GM18951 (cell line): ENCODE measurements around the gene HYAL3.
A peak's percentile ranks its signal among the peaks of the same experiment; 100 is the strongest.
"Not testable (repeated sequence)": the region's sequence is repeated elsewhere in the genome, so short reads cannot be mapped to it uniquely, and the experiment has no call there.

ENCODE experiments used
- POLR2A ChIP-seq: IDR thresholded peaks from 4 replicates; pipeline ENCODE4 v1.6.1; 2011; ENCODE audit warnings: mild to moderate bottlenecking; ENCODE audit not compliant: insufficient read length, insufficient read depth; ENCODE audit errors: extremely low read depth
- in situ Hi-C: fragments of 300-500 bp; cut with MboI; formaldehyde crosslinking; loops from one replicate; pipeline ENCODE4 v1.12.0; 2022; ENCODE audit warnings: low sequenced_read_pairs, mixed read lengths, inconsistent platforms; ENCODE audit not compliant: unreplicated experiment

Gene HYAL3

DNA sequence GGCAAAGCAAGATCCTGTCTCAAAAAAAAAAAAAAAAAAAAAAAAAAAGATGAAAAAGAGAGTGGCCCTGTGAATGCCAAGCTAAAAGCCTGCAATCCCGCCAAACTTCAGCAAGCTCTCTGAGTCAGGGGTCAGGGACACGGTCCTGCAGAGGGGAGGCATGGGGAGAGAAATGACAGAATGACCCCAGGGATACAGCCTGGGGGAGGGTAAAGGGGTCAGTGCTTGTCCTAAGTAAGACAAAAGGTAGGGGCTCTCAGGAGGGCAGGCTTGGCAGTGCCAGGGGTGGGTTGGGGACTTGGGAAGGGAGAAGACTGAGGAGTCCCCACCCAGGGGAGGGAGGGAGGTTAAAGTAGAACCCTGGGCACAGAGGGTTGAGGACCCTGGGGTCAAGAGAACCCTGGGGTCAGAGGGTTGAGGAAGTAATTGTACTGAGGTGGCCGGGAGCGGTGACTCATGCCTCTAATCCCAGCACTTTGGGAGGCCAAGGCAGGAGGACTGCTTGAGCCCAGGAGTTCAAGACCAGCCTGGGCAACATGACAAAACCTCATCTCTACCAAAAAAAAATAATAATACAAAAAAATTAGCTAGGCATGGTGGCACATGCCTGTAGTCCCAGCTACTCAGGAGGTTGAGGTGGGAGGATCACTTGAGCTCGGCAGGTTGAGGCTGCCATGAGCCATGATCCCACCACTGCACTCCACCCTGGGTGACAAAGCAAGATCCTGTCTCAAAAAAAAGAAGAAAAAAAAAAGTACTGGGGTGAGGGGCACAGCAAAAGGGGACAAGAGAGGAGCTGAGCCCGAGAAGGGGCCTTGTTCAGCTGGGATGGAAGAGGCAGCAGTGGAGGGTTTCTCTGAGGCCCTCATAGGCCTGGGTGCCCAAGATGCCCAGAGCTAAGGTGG is 35.5 kb downstream of the HYAL3 start:
- TF ChIP-seq POLR2A = no peak
- in situ Hi-C loops = no loop called here

DNA sequence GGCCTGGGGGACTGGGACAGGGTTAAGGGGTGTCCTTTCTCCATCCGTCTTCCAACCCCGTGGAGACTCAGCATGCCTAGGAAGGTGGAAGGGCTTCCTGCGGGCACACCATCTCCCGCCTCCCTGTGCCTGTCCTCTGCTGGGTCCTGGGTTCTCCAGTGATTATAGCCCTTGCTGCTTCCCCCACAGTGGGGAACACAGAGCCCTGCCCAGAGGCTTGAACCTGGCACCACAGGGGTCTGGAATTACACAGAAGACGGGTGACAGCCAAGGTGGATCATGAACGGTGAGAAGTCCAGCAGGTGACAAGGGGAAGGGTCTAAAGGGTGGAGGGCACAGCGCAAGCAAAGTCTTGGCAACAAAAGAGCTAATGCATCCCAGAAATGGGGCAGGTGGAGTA is 36.4 kb downstream of the HYAL3 start:
- in situ Hi-C loops = no loop called here
- TF ChIP-seq POLR2A = no peak

DNA sequence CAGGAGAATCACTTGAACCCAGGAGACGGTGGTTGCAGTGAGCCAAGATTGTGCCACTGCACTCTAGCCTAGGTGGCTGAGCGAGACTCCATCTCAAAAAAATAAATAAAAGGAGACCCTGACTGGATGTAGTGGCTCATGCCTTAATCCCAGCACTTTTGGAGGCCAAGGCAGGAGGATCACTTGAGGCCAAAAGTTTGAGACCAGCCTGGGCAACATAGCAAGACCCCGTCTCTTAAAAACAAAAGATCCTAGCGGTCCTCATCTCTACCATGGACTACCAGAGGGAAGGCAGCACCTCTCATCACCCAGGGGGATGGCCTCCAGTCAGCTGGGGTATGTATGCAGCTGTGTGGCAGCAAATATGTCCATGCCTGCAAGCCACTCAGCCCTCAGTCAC is 37.0 kb downstream of the HYAL3 start:
- in situ Hi-C loops = not testable (repeated sequence)

DNA sequence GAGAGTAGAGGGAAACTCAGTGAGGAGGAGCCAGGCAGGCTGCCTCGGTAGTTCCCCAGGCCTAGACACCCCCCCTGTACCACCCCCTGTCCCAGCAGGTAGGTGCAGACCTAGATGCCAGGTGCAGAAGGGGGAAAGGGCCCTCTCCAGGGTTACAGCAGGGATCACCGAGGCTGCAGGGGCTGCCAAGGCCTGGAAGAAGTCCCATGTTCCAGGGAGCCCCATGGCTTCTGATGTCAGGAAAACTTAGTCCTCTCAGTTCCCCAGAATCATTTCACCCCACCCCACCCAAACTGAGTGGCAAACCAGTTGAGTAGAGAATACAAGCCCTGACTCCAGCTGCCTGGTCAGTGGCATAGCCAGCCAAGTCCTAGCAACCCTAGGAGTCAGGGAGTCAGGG is 37.7 kb downstream of the HYAL3 start:
- no peak for TF ChIP-seq POLR2A
- in situ Hi-C loops = no loop called here

DNA sequence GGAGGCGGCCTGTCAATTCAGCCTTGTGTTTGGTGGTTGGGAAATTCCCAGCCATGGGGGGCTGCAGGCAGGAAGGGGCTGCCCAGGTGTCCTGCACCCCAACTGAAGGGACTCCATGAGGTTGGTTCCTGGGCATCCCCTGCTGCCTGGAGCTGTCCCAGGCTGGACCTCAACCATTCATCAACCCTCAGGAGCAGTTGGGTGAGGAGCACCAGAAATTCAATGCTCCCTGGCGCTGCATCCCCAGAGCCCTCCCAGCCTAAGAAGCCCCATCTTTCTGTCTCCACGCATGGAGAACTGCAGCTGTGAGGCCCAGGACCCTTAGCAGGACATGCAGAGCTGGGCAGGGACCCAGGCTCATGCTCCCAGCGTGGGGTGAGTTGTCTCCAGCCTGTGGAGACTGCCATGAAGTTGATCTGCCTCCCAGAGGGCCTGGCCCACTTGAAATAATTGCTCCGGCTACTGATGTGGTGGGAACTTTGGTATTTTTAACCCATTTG is 38.2 kb downstream of the HYAL3 start:
- TF ChIP-seq POLR2A = no peak
- in situ Hi-C loops = no loop called here

DNA sequence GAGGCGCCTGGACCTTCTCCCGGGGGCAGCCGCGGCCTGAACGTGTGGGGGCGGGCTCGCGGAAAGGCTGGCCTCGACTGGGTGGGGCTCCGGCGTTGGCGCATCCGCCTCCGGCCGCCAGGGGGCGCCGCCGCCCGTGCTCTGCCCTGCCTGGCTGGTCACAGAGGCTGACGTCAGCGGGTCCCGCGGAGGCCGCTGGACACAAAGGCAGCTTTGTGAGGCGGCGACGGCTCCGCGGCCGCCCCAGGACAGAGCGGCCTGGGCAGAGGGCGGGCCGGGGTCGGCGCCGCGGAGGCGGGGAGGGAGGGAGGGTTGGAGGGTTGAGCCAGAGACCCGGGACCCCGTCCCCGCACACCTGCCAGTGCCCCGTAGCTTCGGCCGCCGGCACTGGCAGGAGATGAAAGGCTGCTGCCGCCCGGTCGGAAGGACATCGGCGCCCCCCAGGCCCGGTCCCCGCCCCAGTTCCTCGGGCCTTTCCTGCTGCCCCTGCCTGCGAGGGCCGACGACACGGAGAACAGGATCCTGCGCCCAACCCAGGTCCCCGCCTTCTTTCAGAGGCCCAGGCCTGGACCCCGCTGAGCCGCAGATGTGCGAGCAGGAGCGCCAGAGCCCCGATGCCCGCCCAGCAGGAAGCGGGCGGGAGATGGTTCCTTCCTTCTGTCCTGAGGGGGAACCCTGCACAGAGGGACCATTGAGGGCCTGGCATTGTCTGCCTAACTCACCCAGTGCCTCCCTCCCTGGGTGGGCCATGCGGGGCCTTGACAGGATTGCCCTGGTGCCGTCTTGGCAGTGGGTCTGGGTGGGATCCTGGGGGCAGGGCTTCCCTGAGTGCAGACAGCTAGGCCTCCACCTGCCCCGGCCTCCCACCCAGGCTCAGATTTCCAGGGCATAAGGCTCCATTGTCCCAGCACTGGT is 38.9 kb downstream of the HYAL3 start:
- in situ Hi-C loops = no loop called here
- TF ChIP-seq POLR2A = peak; percentile 53

DNA sequence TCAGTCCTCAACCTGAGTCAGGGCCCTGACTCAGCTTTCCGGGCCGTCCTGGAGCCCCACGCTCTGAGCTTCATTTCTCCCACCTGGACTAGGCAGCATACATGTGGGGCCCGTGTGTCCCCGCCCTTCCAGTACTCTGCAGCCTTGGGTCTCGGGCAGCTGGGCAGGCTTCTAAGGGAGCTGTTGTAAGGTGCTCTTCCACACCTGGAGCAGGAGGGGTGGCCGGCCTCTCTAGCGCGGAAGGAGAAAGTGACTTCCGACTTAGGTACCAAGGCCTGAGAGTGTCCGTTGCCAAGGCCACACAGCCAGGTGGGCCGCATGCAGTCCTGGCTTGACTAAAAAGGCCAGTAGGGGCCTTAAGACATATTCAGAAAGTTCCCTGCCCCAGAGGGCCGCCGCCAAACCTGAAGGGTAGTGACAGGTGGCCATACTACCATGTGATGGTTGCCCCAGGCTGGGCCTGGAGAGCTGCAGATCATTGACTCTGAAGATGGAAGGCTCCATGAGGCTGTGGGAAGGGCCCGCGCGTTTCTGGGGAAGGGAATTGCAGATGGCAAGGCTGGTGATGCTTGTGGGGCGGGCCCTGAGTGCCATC is 39.7 kb downstream of the HYAL3 start:
- TF ChIP-seq POLR2A = no peak
- in situ Hi-C loops = no loop called here

DNA sequence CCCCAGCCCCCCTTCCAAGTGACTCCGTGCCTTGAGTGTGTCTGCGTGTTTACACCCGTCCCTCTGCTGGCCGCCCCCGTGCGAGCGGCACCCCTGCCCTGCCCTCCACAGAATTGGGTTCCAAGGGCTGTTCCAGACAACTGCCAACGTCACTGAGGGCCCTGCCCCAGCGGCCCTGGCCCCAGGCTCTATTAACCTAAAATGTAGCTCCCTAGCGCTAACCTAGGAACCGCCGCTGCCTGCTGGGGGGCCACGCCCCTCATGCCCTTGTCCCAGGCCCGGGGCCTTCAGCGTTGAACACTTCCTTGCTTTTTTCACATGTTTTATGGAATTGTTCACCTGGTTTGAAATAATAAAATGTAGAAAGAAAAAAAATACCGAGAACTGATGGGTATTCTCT is 40.2 kb downstream of the HYAL3 start:
- in situ Hi-C loops = no loop called here
- TF ChIP-seq POLR2A = no peak

DNA sequence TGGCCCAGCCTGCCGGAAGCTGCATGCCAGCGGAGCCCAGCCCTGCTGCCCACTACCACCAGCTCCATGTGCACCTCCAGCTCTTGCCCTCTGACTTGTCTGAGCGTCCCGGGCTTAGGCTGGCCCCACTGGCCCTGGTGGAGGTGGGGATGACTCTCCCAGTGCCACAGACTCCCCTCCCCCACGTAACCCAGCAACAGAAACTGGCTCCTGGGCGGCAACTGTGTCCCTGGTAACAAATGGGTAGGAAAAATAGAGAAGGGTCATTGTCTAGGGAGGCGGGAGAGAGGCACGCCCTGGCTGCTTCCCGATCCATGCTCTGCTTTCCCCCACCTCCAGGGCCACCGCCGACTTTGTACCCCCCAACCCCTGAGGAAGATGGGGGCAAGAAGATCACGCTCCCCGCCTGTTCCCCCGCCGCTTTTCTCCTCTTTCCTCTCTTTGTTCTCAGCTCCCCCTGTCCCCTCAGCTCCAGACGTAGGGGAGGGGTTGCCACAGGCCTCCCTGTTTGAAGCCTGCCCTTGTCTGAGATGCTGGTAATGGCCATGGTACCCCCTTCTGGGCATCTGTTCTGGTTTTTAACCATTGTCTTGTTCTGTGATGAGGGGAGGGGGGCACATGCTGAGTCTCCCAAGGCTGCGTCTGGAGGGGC is 41.0 kb downstream of the HYAL3 start:
- in situ Hi-C loops = no loop called here
- no peak for TF ChIP-seq POLR2A

DNA sequence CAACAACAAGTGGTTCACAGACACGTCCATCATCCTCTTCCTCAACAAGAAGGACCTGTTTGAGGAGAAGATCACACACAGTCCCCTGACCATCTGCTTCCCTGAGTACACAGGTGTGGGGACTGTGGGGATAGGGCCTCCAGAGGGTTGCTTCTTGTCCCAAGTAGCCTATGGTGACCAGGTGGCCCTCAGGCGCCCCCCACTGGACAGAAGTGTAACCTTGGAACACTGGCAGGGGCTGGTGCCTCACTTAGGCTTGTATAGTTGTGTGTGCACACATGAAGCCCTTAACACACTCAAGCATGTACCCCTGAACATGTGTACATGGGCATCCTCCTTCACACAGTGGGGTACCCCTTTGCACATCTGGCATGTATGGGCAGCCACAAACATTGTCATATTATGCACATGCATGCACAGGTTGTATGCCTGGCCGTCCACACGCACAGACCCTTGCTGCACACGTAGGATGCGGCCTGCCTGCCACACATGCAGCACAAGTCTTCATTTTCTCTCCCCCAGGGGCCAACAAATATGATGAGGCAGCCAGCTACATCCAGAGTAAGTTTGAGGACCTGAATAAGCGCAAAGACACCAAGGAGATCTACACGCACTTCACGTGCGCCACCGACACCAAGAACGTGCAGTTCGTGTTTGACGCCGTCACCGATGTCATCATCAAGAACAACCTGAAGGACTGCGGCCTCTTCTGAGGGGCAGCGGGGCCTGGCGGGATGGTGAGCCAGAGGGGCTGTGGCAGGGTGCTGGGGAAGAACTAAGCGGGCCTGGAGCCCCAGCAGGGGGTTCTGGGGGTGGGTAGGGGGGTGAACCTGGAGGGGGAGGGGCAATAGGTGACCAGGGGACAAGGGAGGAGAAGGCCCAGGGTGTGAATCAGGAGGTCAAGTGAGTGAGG is 42.0 kb downstream of the HYAL3 start:
- in situ Hi-C loops = no loop called here

DNA sequence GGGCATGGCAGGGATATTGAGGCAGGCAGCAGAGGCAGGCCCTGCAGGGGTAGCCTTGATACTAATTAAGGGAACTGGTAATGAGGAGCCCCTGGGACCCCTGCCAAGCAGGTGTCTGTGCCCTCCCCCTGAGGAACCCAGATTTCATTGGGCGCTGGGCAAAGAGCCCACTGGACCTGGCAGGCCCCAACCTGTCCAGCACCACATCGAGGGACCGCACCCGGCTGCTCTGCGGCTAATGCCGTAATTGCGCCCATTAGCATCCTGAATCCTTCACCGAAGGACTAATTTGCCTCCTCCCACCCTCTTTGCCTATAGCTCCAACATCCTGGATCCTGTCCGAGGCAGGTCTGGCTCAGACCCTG is 44.0 kb downstream of the HYAL3 start:
- in situ Hi-C loops = no loop called here
- TF ChIP-seq POLR2A = no peak

More for the DNA sequence above, 42.0 kb downstream of the HYAL3 start:
- TF ChIP-seq POLR2A = no peak

DNA sequence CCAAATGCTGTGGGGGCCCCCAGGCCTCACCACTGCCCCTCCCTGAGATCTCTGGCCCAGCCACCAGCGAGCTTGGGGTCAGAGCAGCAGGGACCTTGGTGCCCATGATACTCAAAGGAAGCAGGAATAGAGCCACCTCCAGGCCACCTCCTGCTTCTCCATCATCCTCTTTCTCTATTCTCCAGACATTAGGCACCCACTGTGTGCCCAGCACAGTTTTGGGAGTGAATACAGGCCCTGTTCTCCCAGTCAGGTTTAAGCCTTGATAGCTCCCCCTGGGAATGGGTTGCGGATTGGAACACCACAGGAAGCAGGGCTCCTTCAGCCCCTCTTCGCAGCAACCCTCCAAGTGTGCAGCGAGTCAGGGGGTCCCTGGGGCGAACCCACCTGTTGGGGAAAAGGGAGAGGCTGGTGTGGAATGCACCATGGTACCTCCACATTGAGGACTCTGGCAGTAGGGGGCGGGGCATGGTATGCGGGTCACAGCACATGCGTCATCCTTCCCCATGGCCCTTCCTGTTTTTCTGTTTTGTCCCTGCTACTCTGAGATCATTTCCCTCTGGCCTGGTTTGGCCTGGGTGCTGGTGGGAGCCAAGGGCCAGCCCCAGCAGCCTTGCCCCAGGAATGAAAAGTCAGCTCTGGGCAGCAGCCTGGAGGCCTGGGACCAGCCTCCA is 44.5 kb downstream of the HYAL3 start:
- TF ChIP-seq POLR2A = no peak
- in situ Hi-C loops = no loop called here

DNA sequence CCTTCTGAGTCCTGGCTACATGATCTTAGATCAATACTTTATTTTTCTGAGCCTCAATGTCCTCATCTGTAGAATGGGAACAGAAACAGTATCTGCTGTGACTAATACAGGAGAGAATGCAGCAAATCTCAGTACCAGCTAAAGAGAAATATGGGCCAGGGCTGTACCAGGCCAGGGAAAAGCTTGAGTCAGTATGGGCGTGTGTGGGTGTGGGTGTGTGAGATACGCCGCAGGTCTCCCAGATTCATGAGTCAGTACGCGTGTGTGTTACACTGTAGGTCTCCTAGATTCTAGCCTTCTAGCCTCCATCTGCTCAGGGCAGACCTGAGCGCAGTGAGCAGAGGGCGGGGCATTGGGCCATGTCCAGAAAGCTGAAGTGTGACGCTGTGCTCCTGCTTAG is 48.0 kb downstream of the HYAL3 start:
- in situ Hi-C loops = no loop called here
- TF ChIP-seq POLR2A = no peak
